Testis (tissue), 3 donors: ENCODE data around the gene ALPI. TPM values are rescaled to one million over a fixed set of nuclear protein-coding genes. Genes with fewer than 3 reads are reported as not detected.

ENCODE experiments used
- DNase-seq: peaks from one replicate; pipeline ENCODE4 v3.0.0-alpha.2; 2019
- H3K27ac ChIP-seq, 2 donors: fragments of 200-600 bp; sonication (generic); one replicate each; pipeline ENCODE4 v1.5.1; 2019
- H3K27me3 ChIP-seq: fragments of 200-600 bp; sonication (generic); one replicate; pipeline ENCODE4 v1.5.1; 2019
- H3K36me3 ChIP-seq: fragments of 200-600 bp; sonication (generic); one replicate; pipeline ENCODE4 v1.5.1; 2017; ENCODE audit warnings: low read depth; ENCODE audit errors: missing control alignments
- H3K4me1 ChIP-seq: fragments of 200-600 bp; sonication (generic); one replicate; pipeline ENCODE4 v1.5.1; 2019
- H3K4me3 ChIP-seq, 2 donors: fragments of 200-600 bp; sonication (generic); one replicate each; pipeline ENCODE4 v1.5.1; 2017 to 2019
- H3K9me3 ChIP-seq: fragments of 200-600 bp; sonication (generic); one replicate; pipeline ENCODE4 v1.5.1; 2017
- CTCF ChIP-seq, 3 experiments: fragments of 450-650 bp in 2 of 3; fragments of 200-600 bp in 1 of 3; sonication (generic) in 1 of 3; IDR thresholded peaks; one replicate each; pipeline ENCODE4 v1.5.1; 2016 to 2019; ENCODE audit warnings: antibody characterized with exemption in 3 of 3, mild to moderate bottlenecking in 2 of 3, moderate library complexity in 1 of 3
- POLR2A ChIP-seq: fragments of 450-650 bp; IDR thresholded peaks from one replicate; pipeline ENCODE4 v1.6.1; 2017; ENCODE audit warnings: antibody characterized with exemption, mild to moderate bottlenecking, moderate library complexity
- WGBS, 2 donors: methylation state at CpG; one replicate each; pipeline ENCODE4 v1.1.5; 2018; 5-methylcytosine and 5-hydroxymethylcytosine counted together
- intact Hi-C: fragments of 100-400 bp; cut with DNase I; formaldehyde crosslinking; loops from one replicate; pipeline ENCODE4 v1.15.1; 2023; ENCODE audit warnings: low total_unique reads
- polyA plus RNA-seq: library from polyadenylated mRNA; stranded (reverse); fragments of 350-450 nt; fragmentation: Illumina TruSeq; extraction: RNeasy Lipid Tissue Mini Kit (QIAGEN cat#74804); gene quantifications from one replicate; pipeline ENCODE4 v1.2.3, GENCODE V29; 2014; ENCODE audit warnings: low read depth, low replicate concordance; ENCODE audit not compliant: insufficient read depth
- total RNA-seq, 2 donors: library from RNA; depleted of rRNA; stranded (reverse); fragments of >200 nt; gene quantifications; one replicate each; pipeline ENCODE4 v1.2.3, GENCODE V29; 2016

Gene ALPI
- total and polyA plus RNA-seq, 3 donors from 2014 or later: 0.16 to 0.43 TPM; not detected in 1

- intact Hi-C loops: no loop called here
- no peaks in the 10 kb centered on the region for H3K36me3 ChIP-seq
Observed at GRCh38 chr2:232465061-232465460, 9.1 kb downstream of the ALPI start.

GRCh38 chr2:232466221-232466620 lies 10.3 kb downstream of the ALPI start:
- H3K4me1 ChIP-seq: no peaks in the 10 kb centered on the region
- no peak overlapping the region for H3K4me3 ChIP-seq
- WGBS, 2 donors: 79 to 86% methylated on average over 7 of the region's 7 CpGs
- no peaks in the 10 kb centered on the region for H3K9me3 ChIP-seq
- H3K27ac ChIP-seq: no peak overlapping the region
- no peaks in the 10 kb centered on the region for H3K27me3 ChIP-seq
- intact Hi-C loops: no loop called here
- DNase-seq: no peak
- no peaks in the 10 kb centered on the region for H3K36me3 ChIP-seq
- TF ChIP-seq CTCF (IDR thresholded peaks at IDR 0.05) (no peak), POLR2A (no peak)

More at GRCh38 chr2:232465061-232465460, 9.1 kb downstream of the ALPI start:
- no peak overlapping the region for H3K4me3 ChIP-seq
- no peak for TF ChIP-seq CTCF (IDR thresholded peaks at IDR 0.05)
- TF ChIP-seq POLR2A: no peak
- H3K9me3 ChIP-seq: no peaks in the 10 kb centered on the region
- 87 to 91% methylated on average over 6 of the region's 6 CpGs for WGBS, 2 donors
- H3K27ac ChIP-seq: no peak overlapping the region
- DNase-seq: no peak
- no peaks in the 10 kb centered on the region for H3K27me3 ChIP-seq
- no peaks in the 10 kb centered on the region for H3K4me1 ChIP-seq

- no peak for DNase-seq
- TF ChIP-seq CTCF (IDR thresholded peaks at IDR 0.05) (no peak), POLR2A (no peak)
- H3K9me3 ChIP-seq: no peaks in the 10 kb centered on the region
- WGBS, 2 donors: 31 to 43% methylated on average over 3 to 6 of the region's 6 CpGs
- H3K4me1 ChIP-seq: no peaks in the 10 kb centered on the region
- H3K27ac ChIP-seq: no peak overlapping the region
- H3K36me3 ChIP-seq: no peaks in the 10 kb centered on the region
- intact Hi-C loops: no loop called here
- H3K27me3 ChIP-seq: no peaks in the 10 kb centered on the region
- H3K4me3 ChIP-seq: no peak overlapping the region
Observed at GRCh38 chr2:232473467-232473890, 17.5 kb downstream of the ALPI start.

- Histone ChIP-seq H3K27ac (no peak overlapping the region), H3K4me1 (no peaks in the 10 kb centered on the region), H3K9me3 (no peaks in the 10 kb centered on the region), H3K36me3 (no peaks in the 10 kb centered on the region), H3K4me3 (no peak overlapping the region), H3K27me3 (no peaks in the 10 kb centered on the region)
- TF ChIP-seq POLR2A (no peak), CTCF (IDR thresholded peaks at IDR 0.05) (no peak)
- intact Hi-C loops: no loop called here
- WGBS, 2 donors: 61 to 68% methylated on average over 2 of the region's 2 CpGs
- no peak for DNase-seq
Observed at GRCh38 chr2:232476045-232476444, 20.1 kb downstream of the ALPI start.

- no peaks in the 10 kb centered on the region for H3K27me3 ChIP-seq
- DNase-seq: no peak
- intact Hi-C loops: no loop called here
- H3K4me3 ChIP-seq: no peak overlapping the region
- 91 to 96% methylated on average over 6 to 7 of the region's 7 CpGs for WGBS, 2 donors
- no peak for TF ChIP-seq POLR2A
- TF ChIP-seq CTCF (IDR thresholded peaks at IDR 0.05): no peak
- no peaks in the 10 kb centered on the region for H3K4me1 ChIP-seq
- H3K9me3 ChIP-seq: no peaks in the 10 kb centered on the region
- H3K36me3 ChIP-seq: no peaks in the 10 kb centered on the region
- H3K27ac ChIP-seq: no peak overlapping the region
Observed at GRCh38 chr2:232476791-232477190, 20.8 kb downstream of the ALPI start.
